NCI-H2171 (cell line): Measurements from ENCODE around the gene ELFN1.
"Not testable (repeated sequence)": the region's sequence is repeated elsewhere in the genome, so short reads cannot be mapped to it uniquely, and the experiment has no call there.

Experiments
- DNase-seq: peaks from one replicate; lab custom pipeline; 2025; lab: John Stamatoyannopoulos, UW

Gene ELFN1

GRCh38 chr7:1709281-1709680 lies 39.2 kb downstream of the ELFN1 start:
- no peak for DNase-seq

GRCh38 chr7:1709900-1710299 lies 39.8 kb downstream of the ELFN1 start:
- no peak for DNase-seq

DNA sequence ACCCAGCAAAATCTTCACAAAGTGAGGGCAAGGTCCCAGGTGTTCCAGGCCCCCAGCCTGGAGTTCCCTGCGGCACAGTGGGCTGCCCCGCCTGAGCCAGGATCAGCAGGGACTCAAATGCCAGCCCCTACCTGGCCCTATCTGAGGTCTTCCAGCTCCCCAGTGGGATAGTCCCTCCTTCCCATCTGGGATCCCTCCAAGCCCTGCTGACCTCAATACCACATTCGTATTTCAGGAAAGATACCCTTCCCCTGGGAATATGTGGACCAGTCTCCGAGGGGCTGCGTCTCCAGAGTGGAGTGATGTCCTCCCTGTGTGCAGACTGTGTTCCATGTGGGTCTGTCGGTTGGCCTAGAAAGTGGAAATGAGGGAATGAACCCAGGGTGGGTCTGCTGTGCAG lies 40.9 kb downstream of the ELFN1 start:
- DNase-seq, result no peak

GRCh38 chr7:1712907-1713501 lies 42.9 kb downstream of the ELFN1 start:
- DNase-seq, result peak; percentile 82

- DNase-seq, result peak; percentile 61
Observed at GRCh38 chr7:1713502-1714484, 43.7 kb downstream of the ELFN1 start.

GRCh38 chr7:1714583-1715330 lies 44.7 kb downstream of the ELFN1 start:
- DNase-seq, result no peak

- no peak for DNase-seq
Observed at GRCh38 chr7:1715331-1715625, 45.2 kb downstream of the ELFN1 start.

DNA sequence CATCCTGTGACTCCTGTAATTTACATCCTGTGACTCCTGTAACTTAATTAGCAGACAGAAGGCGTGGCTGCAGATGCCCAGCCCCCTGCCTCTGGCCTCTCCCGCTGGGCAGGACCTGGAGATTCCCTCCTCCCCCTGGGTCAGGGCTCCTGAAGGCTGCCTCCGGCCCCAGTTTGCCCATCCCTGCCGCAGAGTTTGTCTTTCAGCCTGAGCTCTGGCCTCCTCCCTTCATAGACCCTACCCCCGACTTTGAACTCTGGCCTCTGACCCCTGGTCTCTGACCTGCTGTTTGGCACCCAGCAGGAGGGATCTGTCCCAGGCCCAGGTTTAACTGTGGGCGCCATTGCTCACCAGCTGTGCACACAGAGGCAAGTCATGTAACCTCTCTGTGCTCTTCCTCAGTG lies 45.6 kb downstream of the ELFN1 start:
- no peak for DNase-seq

DNA sequence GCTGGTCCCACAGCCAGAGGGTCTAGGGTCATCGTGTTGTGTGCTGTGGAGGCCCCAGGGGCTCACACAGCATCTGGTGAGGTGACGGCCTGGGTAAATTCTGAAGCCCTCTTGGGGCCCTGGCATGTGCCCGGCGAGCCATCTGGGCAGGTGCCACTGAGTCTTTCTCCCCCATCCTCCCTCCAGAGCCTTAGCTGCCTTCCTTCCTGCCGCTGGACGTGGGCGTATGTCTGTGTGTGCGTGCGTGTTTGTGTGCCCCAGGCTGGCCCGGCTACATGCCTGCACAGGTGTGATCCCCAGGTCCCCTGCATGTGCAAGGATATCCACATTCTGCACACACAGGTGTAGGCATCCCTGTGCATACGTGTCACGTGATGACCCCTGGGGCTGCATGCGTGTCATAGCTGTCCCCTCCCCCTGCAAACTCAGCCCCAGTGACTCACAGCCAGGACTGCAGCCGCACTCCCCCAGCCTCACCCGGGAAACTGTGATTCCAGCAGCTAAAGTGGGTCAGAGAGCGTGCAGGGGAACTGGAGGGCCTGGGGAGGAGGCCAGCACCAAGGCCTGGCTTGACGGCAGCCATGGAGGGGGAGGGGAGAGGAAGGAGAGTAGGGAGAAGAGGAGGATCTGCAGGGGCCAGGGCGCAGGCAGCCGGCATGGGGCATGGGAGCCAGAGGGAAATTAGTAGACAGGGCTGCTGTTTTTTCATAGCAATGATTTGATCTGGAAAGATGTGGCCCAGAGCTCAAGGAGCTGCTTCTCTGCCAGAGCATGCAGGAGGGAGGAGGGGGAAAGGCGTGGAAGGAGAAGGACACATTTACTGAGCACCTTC lies 46.4 kb downstream of the ELFN1 start:
- no peak for DNase-seq

DNA sequence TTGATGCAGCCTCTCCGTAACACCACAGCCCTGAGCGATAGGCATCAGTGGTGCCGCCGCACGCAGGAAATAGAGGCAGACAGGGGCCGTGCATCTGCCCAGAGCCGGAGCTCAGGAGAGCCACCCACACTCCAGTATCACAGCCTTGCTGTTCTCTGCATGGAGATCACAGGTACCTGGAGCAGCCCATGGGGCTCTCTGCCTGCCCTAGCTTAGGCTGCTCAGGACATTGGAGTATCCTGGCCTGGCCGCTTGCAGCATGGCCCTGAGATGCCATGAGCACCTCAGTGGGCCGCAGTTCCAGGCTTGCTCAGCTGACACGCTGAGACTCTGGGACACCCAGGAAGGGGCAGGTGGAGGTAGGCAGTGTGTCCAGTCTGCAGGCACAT lies 47.0 kb downstream of the ELFN1 start:
- no peak for DNase-seq

DNA sequence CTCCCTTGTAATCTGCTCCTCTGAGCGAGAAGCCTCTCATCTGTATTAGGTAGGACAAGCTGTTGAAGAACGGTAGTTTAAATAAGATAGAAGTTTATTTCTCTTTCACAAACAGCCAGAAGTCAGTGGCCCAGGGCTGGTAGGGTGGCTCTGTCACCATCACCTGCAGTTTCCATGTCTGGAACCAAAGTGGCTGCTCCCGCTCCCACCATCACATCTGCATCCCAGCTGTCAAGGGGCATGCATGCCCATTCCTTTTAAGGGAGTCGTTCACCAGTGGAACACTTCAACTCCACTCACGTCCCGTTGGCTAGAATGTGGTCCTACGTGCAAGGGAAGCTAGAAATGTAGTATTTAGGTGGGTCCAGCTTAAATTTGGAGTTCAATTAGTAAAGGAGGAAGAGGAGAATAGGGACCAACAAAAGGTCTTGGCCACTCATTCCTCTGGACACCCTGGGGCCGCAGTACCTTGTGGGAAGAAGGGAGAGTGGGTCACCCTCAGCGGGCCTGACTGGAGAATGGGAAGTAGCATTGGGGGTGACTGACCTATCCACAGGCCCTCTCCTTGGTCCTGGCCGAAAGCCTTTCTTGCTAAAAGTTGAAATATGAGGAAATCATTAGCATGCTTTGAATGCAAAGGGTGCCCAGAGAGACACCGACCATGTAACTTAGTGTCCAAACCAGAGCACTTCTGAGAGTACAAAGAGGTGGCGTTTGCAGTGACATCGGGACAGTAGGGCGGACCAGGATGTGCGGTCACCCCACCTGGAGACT lies 48.0 kb downstream of the ELFN1 start:
- DNase-seq, result no peak

DNA sequence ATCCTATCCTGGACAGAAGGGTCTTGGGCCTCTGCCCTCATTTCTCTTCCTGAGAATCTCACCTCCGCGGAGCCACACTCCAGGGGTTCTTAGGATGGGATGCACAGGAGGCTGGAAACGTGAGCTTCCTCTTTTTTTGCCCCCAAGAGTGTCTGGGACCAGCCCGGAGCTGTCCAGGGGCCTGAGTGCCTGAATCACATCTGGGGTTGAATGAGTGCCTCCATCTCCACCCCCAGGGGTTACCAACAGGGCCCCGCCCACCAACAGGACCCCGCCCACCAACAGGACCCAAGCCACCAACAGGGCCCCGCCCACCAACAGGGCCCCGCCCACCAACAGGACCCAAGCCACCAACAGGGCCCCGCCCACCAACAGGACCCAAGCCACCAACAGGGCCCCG lies 48.8 kb downstream of the ELFN1 start:
- DNase-seq, result not testable (repeated sequence)

DNA sequence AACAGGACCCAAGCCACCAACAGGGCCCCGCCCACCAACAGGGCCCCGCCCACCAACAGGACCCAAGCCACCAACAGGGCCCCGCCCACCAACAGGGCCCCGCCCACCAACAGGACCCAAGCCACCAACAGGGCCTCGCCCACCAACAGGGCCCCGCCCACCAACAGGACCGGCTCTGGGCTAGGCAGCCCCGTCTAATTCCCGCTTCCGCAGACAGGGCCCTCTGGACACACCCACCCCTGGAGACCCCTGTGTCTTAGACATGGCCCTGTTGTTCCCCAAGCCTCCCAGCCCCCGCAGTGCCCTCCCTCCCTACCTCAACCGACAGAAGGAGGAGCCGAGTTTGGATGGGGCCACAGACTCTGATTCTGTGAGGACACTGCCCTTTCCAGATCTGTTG lies 49.2 kb downstream of the ELFN1 start:
- not testable (repeated sequence) for DNase-seq

DNA sequence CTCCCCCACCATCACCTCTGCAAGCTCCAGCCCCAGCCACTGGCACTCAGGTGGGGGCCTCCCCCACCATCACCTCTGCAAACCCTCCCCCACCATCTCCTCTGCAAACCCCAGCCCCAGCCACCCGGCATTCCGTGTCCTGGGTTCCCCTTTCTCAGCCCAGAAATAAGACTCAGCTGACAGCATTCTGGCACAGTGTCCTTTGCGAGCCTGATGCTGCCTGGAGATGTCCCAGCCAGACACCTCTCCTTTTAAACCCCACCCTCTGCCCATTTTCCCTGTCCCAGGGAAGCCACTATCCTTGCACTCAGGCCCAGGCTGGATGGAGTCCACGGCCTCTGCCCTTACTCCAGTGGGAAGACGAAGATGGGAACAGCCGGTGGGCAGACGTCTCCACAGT lies 49.8 kb downstream of the ELFN1 start:
- no peak for DNase-seq

DNA sequence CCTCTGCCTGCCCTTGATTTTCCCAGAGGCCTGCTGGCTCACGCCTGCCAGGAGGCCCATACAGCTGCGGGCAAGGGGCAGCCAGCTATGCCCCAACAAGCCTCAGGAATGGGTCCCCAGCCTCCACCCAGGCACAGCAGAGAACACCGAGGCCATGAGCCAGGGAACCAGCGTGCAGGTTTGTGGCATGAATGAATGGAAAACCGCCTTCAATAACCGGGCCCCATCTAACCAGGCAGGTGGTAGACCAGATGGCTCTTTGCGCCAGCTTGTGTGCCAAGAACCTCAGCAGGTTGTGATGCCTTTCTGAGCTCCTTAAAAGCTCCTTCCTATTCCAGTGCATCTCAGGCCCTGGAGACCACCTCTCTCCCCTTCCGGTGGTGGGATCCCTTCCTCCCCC lies 50.2 kb downstream of the ELFN1 start:
- peak; percentile 89 for DNase-seq

DNA sequence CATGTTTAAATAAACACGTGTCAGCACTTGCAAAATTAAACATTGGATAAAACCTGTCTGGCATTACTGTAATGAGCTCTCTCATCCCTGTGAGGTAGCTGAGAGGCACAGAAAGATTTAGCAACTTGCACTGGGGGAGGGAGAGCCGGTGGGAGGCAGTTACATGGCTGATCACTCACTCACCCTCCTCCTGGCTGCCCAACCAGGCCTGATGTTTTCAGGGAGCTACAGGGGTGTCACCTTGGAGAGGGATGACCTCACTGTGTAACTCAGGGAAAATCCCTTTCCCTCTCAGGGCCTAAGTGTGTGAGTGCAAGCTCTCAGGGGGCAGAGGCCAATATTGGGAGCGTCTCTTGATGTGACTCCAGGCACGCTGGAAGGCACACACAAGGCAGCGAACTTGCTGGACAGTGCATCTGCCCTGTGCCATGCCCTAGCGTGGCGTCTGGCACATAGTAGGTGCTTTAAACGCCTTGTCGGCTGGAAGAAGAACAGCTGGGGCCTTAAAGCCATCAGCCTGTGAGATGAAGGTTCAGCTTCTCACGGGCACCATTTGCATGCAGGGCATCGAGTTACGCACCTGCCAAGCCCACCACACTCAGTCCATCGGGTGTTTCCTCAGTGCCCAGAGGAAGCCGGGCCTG lies 51.1 kb downstream of the ELFN1 start:
- DNase-seq, result no peak

- no peak for DNase-seq
Observed at GRCh38 chr7:1723254-1723653, 53.2 kb downstream of the ELFN1 start.

- DNase-seq, result no peak
Observed at GRCh38 chr7:1724118-1724910, 54.2 kb downstream of the ELFN1 start.

- DNase-seq, result peak; percentile 97
Observed at GRCh38 chr7:1725199-1725690, 55.2 kb downstream of the ELFN1 start.
